LoVo (cell line): Measurements from ENCODE around the gene P2RY14.
A peak's percentile ranks its signal among the peaks of the same experiment; 100 is the strongest.

ENCODE experiments used
- DNase-seq: peaks from one replicate; pipeline ENCODE4 v3.0.0-alpha.2; 2016; ENCODE audit warnings: low spot score

P2RY14 gene

DNA sequence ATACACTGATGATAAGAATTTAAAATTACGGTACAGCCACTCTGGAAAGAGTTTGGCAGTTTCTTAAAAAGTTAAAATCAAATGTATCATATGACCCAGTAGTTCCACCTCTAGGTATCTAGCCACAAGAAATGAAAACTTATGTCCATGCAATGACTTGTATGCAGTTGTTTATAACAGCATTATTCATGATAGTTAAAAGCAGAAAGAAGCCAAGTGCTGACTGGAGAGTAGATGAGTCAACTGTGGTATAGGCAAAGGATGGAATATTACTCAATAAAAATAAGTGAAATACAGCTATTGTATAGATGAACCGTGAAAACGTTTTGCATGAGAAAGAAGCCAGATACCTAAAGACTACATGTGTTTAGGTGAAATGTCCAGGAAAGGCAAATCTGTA lies 23.4 kb upstream of the P2RY14 start:
- DNase-seq, result no peak

DNA sequence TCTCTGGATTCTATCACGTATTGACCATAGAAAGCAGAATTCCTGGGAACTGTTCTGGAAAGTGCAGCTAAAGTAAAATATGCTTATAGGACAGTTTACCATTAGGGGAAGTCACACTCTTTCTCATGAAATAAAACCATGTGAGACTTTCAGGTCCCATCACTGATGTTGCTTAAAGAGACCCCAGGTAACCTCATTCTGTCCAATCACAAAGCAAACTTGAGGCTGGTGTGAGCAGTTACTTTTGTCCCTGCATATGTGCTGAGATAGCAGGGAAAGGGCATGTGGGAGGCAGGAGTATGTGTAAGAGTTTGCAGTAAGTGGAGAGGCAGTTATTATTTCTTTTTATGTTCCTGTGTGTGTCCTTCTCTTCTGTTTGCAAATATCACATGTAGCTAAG lies 22.2 kb upstream of the P2RY14 start:
- DNase-seq, result no peak

DNA sequence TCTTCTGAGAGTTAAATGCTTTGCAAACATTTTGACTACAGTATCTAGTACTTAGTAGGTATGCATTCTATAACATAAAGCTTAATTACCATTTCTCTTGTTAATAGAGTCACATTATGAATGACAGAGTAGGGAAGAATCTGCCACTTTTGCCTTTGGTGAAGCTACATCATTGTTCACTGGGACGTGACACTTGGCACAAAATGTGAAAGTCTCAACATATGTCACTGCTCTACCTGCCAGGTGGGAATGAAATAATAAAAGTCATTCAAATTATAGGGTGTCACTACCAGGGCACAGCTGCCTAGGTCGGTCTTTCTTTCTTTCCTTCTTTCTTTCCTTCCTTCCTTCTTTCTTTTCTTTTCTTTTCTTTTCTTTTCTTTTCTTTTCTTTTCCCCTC lies 20.7 kb upstream of the P2RY14 start:
- DNase-seq, result no peak

DNA sequence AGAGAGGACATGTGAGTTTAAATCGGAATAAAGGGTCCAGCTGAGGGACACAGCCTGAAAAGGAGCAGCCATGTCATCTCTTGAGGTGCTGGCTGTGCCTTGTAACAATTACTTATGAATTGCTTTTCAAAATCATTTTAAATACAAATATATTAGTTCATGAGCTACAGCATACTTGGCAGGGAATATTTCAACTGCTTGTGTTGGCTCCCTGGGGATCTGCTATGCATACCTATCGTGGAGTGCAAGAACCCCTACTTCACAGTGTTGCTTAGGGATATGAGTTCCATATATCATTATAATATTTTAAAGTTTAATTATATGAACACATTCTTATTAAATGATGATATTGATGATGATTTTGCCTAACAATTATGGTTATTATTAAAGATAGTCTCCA lies 19.1 kb upstream of the P2RY14 start:
- DNase-seq, result no peak

DNA sequence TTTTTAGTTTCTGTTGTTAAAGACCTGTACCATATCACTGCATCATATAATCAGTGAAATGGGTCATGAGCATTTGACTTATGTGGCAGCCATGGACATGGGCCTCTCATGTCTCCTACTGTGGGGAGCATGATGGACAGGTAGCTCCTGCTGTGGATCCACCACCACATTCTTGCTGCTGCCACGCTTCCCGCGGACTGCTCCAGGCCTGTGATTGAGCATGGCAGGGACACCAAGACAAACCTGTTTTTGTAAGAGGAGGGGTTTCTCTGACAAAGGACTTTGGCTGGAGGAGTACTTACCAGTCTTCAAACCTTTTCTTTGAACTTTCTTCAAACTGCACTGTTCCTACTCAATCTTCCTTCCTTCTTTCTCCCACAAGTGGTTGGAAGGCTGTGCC lies 17.9 kb upstream of the P2RY14 start:
- no peak for DNase-seq

DNA sequence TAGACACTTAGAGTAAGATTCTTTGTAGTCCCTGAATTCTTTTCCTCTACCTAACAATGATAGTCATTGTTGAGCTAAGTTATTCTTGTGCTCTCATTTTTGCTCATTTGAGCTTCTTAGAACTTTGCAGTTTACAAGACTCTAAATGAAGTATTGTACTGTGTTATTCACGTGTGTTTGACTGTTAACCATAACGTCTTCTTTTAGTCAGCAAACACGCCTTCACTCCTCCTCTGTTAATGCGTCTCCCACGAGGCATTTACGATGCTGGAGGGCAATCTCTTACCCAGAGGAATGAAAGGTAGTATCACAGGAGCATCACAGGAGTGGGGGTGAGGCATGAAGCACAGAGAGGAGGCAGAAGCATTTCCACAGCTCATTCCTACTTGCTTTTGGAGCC lies 14.8 kb upstream of the P2RY14 start:
- DNase-seq, result no peak

DNA sequence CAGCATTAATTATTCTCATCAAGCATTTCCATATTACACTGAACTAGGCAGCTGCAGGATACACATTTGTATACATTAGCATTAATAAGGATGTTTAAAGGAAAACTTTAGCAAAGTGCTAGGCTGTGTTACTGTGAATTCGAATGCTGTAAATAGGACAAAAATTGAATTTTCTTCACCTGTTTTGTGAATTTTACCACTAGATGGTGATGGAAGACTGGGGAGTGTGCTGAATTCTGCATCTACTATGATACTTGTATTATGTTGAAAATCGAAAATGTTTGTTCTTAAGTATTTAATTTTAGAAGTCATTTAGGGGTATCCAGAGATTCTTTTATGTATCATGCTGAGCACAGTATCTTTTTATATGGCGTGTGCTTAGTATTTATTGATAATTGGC lies 12.3 kb upstream of the P2RY14 start:
- DNase-seq, result peak; percentile 16

DNA sequence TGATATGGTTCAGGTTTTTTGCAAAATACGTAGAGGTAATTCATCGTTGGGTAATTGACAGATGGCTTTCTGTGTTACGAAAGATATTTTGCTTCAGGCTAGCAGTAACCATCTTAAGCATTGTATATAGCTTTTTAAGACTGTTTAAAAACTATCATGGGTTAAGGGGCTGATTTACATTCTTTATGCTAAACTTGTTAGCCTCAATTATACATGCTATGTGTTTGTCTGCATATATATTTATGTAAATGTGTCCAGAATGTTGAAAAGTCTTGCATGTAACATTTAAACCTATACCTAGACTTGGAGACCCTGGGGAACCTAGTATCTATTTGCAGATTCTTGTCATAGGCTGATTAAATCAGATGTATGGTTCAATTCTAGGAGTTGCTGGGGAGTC lies 11.1 kb upstream of the P2RY14 start:
- no peak for DNase-seq

DNA sequence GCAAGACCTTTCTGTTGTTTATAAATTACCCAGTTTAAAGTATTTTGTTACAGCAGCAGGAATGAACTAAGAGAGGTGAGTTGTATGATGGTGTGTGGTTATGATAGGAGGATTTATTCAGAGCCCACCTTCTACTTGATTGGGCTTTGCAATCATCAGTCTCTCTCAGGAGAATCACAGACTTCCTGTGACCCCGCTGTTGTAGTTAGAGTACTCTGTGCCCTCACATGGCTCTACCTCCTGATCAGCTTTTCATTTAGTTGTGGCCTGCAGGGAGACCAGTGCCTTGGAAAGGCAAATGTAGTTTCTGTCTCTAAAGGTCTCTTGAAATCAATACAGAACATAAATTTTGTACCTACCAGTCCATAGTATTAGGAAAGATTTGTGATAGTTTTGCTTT lies 7.6 kb upstream of the P2RY14 start:
- no peak for DNase-seq

DNA sequence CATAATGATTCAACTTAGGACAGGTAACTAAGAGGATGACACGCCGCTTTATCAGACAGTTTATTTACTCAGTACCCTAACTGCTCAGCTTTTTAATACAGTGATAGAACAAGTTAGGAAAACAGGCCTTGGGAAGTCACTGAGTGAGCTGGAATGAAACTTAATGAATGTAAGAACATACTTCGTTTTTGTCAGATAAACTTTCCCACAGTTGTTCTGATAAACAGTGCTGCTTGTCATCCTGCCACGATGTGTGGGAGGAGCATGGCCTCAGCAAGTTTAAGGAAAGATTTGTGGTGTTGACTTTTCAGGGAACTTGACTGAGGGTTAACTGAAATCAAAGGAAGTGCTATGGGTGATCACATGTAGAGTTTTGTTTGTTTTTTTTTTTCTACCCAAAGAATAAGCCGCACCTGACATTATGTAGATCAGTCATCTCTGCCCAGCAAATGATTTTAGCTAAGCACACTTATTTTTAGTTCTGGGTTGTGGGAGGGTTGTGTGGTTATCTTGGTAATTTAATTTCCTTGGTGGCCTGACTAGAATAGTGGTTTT lies 5.6 kb upstream of the P2RY14 start:
- DNase-seq, result no peak

DNA sequence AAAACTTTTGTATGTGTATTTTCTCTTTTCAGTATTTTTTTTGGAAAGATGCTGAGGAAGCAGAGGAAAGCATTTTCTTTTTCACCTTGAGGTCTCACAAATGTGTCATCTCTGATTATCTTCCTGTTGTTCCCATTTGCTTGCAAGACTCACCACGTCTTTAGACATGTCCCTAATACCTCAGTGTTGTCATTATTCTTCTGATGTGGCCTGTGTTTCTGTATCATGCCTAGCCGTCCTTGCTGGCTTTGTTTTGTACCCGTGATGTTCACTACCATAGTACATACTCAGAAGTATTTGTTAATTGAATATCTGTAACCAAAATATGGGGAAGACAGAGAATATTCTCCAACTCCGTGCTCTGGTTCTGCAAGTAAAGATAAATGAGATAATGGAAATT lies 5.0 kb upstream of the P2RY14 start:
- no peak for DNase-seq

DNA sequence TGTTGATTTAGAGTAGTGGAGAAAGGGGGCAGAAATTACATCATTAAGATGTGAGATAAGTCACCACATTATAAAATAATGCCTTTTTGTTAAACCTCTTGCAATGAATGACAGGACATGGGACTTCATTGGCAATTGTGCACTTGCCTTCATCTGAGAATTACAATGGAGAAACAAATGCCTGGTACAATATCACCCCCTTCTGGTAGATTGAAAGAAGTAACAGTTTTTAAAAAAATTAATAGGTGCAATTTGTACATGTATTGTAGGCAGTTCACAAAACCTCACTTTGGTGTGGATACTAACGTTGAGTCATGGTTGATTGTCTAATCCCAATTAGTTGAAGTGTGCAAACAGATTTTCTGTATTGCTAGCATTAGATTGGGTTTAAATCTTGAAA lies 4.6 kb upstream of the P2RY14 start:
- DNase-seq, result peak; percentile 59

DNA sequence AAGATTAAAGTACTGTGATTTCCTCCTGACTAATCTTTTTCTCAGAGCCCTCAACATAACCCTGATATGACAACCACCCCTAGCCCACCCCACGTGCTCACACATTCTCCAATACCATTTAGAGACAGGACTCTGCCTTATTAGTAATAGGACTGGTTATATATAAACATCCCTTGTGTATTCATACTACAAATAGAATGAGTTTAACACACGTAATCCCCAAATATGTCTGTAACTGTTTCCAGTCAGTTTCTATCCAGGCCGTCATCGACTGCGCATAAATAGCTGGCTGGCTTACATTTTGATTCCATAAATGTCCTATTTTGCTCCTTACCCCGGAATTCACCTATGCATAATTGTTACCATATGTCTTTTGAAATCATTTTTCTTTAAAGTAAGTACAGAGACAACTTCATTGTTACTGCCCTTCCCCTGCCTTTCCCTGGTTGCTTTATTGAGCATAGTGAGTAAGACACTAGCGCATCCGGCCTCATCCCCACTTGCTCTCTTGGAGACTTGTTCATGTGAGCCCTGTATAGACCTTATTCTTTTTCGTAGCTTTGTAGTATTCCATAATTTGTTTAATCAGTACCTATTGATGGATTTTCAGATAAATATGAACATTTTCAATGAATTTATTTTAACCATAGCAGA lies 3.5 kb upstream of the P2RY14 start:
- DNase-seq, result no peak

DNA sequence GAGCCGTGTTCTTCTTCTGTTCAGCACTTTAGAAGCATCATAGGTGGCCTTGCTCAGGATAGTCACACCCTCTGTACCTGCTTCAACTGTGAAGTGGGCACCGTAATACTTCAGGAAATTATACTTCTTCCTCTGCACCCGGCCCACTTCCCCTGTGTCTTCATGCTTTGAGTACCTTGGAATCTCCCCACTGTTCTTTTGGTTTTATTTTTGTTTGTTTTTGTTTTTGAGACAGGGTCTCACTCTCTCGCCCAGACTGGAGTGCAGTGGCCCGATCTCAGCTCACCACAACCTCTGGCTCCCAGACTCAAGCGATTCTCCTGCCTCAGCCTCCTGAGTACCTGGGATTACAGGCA lies 1.7 kb downstream of the P2RY14 start:
- DNase-seq, result no peak

DNA sequence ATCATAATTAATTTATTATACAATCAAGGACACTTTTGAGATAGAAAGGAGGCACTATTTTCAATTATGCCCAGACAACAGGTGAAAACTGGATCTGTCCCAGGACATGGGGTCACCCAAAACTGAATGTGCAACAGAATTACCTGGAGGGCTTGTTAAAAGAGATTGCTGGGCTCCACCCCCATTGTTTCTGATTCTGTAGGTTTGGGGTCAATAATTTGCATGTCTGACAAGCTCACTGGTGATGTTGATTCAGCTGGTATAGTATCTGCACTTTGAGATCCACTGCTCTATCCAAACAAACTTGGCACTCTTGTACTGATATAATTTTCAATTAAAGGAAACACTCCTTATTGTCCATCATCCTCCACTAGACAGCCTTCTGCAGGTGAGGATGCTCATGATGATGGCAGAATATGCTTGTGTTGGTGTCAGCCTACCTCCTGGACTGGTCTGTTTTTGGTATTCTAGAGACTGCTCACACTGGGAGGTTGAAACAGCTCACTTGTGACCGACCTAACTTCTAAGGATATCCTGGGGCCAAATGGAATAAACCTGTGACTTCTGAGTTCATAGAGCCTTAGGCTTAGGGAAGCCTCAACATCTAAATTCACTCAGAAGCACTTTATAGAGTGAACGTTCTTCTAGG lies 2.2 kb downstream of the P2RY14 start:
- DNase-seq, result no peak

DNA sequence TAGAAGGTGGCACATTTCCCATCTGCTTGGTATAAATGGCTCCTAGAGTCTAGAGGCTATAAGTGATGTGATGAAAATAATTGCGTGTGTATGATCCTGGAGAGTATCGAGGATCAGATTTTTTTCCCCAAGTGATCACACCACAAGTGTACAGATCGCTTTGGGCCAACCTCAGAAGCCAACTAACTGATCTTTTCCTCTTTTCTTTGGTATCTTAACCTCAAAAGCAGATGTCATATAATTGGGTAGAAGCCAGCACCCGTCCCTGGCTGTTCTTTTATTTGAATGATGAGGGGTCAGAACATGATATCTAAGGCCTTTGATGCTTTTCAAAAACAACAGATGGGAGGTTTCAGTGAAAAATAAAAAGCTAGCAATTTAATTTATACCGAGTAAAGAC lies 3.3 kb downstream of the P2RY14 start:
- DNase-seq, result no peak

DNA sequence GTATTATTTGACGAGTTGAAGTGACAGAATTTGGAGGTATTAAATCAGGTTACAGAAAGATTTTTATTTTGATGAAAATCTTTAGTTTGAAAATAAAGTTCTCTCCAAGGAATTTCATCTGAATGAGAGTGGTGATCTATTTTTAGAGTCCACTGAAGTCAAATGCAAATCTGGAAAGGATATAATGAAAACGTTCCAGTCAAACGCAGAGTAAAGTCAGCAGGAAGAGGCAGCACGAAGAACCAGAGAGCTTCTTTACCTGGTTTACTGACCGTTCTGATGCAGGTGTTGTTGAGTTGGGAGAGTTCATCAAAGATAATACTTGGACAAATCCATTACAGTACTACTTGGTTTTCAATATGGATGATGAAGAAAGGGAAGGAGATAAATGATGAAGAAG lies 8.7 kb downstream of the P2RY14 start:
- no peak for DNase-seq

DNA sequence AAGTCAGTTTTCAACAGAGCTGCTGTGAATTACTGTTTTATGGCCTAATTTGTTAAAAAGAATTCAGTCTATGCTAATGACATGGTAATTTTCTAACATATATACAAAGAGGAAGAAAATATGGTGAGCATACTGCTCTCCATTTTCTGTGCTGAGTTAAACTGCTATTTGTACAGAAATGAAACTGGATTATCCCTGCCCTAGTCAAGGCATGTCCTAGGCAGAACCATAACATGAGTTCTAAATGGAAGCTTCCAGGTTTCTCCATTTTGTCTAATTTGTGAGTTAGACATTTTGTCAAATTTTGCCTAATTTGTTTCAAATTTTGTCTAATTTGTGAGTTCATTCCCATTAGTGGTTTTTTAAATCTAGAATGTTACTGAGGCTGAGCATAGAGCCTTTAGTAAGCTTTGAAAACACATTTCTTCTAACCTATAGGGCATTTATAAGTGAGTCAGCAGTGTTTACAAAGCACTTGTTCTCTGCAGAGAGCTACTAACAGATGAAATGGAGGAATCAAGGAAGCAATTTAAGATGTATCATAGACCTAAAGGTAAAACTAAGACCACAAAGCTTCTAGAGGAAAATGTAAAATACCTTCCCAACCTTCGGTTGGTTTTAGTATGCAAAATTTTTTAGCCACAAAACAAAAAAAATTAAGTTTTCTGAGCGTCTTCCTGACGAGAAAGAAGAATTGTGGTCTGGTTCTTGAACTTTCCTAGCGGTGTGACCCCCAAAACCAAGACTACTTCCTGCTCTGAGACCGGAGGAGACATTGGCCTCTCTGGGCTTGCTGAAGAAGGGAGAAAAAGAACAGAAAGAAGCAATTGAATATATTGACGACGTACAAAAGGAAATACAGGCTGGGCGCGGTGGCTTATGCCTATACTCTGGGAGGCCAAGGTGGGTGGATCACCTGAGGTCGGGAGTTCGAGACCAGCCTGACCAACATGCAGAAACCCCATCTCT lies 9.8 kb downstream of the P2RY14 start:
- no peak for DNase-seq

DNA sequence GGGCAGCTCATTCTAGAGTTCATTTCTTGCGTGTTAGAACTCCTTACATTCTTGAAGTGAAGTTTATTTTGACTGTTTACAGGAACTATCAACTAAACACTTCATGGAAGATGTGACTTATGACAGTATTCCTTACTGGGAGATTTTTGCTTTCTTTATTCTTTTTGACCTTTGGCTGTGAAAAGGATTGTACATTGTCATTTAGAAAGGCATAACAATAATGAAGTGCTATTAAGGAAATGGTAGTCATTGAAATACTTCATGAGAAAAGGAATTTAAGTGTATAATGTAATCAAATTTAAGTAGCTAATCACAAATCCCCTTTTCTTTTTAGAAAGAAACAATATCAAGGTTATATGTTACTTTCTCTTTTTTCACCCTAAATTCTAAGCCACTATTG lies 11.3 kb downstream of the P2RY14 start:
- DNase-seq, result no peak

DNA sequence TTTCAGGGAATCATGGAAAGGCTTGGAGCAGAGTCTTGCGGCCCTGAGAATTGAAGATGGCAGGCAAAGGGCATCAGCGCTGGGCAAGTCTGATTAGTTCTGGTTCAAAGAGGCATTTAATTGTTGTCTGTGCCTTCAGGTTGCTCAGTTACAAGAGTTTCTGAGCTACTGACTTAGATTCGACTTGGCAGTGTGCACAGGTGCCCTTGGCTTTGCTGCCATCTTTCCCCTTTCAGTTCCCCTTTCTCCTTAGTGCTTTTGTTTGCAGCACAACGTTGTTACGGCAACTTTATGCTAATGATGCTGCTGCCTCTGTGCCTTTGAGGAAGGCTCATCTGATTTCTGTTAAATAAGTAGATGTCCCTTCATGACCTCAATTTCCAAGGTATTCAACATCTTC lies 12.5 kb downstream of the P2RY14 start:
- no peak for DNase-seq

DNA sequence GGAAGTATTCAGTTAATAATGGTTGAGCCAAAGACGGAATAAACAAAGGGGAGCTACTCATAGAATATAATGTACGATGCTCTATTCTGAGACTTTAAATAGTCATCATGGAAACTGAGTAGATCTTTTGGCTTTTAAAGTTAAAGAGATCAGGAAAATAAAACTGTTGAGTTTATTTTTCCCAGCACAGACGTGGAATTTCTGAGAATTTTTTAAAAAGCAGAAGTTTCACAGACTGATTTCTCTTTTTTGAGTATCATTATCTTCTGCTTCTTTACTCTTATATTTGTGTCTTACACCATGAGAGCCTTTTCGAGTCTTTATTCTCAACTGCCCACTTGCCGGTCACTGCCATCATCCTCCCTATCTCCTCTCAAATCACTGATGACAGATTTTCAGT lies 13.2 kb downstream of the P2RY14 start:
- DNase-seq, result no peak

DNA sequence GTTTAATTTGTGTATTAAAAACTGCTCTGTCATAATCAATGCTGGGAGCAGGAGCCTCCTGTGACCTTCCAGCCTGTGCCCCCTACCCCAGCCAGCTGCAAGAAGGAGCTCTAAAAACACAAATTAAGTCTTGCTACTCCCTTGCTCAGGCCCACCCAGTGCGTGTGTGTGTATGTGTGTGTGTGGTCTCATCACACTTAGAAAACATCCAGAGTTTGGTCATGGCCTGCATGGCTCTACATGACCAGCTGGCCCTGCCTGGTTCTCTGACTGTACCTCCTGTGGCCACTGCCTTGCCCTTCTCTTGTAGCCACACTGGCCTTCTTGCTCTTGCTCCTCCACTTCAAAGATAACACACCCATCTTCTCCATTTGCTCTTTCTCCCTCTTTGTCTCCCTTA lies 13.7 kb downstream of the P2RY14 start:
- DNase-seq, result no peak
